ENCODE results near the gene SURF4. TPM values are rescaled to one million over a fixed set of nuclear protein-coding genes. Genes with fewer than 3 reads are reported as not detected.
A peak's percentile ranks its signal among the peaks of the same experiment; 100 is the strongest.

The SURF4 gene
- polyA plus RNA-seq (2011; rRNA removed) (293 and 296 TPM in 2 replicates), polyA minus RNA-seq (2011; rRNA and poly(A)+ RNA removed) (252 and 301 TPM in 2 replicates)

- CTCF ChIA-PET, result interaction anchor here (0.5 to 1.7 kb wide), 3 partner anchors 19 to 475 kb away, joined by 3 to 4 read pairs (median 4); no protein-coding TSS in a partner anchor
- peak; percentile 79 for DNase-seq (ENCODE audit: low read depth, low spot score)
Measured at GRCh38 chr9:133375724-133376654, at the start of gene SURF4, which contains the start of gene STKLD1. TSS of gene SURF4 (minus strand) at chr9:133376060. CDS start at chr9:133375969, 91 bp downstream. TSS of gene STKLD1 (plus strand) at chr9:133376366. CDS start at chr9:133376474, 108 bp downstream.

GRCh38 chr9:133425049-133425632 lies 49.3 kb upstream of the SURF4 start:
- ChIA-PET CTCF (no interaction called here), POLR2A (no interaction called here)
- H3K4me3 ChIP-seq (ENCODE audit: low read depth, low read length), result no peak overlapping the region
- H3K27me3 ChIP-seq (ENCODE audit: control insufficient read depth, insufficient read depth, low read length), result peaks cover 27% of the 10 kb centered on the region
- DNase-seq (ENCODE audit: low read depth, low spot score), result no peak
- H3K9me3 ChIP-seq (ENCODE audit: control insufficient read depth, insufficient read depth, low read length), result no peaks in the 10 kb centered on the region
- no peak overlapping the region for H3K27ac ChIP-seq (ENCODE audit: low read depth, low read length)
- no peak for TF ChIP-seq CTCF (IDR thresholded peaks at IDR 0.05; ENCODE audit: low read depth, low read length)

More at GRCh38 chr9:133375724-133376654, at the start of gene SURF4, which contains the start of gene STKLD1:
- H3K27me3 ChIP-seq (ENCODE audit: control insufficient read depth, insufficient read depth, low read length), result no peaks in the 10 kb centered on the region
- peaks cover 6% of the 10 kb centered on the region for H3K9me3 ChIP-seq (ENCODE audit: control insufficient read depth, insufficient read depth, low read length)
- POLR2A ChIA-PET, result interaction anchor here (0.6 to 1.8 kb wide), 4 partner anchors 26 to 42 kb away, joined by 3 to 9 read pairs (median 6); partner anchors contain the start of genes MED22 and RPL7A
- H3K4me3 ChIP-seq (ENCODE audit: low read depth, low read length), result peak within 1 kb of the TSS; percentile 73
- H3K27ac ChIP-seq (ENCODE audit: low read depth, low read length), result peak within 1 kb of the TSS; percentile 80
- no peak for TF ChIP-seq CTCF (IDR thresholded peaks at IDR 0.05; ENCODE audit: low read depth, low read length)

- ChIA-PET CTCF (no interaction called here), POLR2A (no interaction called here)
- Histone ChIP-seq H3K27me3 (ENCODE audit: control insufficient read depth, insufficient read depth, low read length) (peaks cover 22% of the 10 kb centered on the region), H3K27ac (ENCODE audit: low read depth, low read length) (no peak overlapping the region), H3K4me3 (ENCODE audit: low read depth, low read length) (no peak overlapping the region), H3K9me3 (ENCODE audit: control insufficient read depth, insufficient read depth, low read length) (no peaks in the 10 kb centered on the region)
- TF ChIP-seq CTCF (IDR thresholded peaks at IDR 0.05; ENCODE audit: low read depth, low read length), result no peak
- no peak for DNase-seq (ENCODE audit: low read depth, low spot score)
Measured at GRCh38 chr9:133424187-133424586, 48.3 kb upstream of the SURF4 start.

- Histone ChIP-seq H3K9me3 (ENCODE audit: control insufficient read depth, insufficient read depth, low read length) (peaks cover 1% of the 10 kb centered on the region; the same call in 1 of the 2 replicates), H3K27ac (ENCODE audit: low read depth, low read length) (no peak overlapping the region), H3K4me3 (ENCODE audit: low read depth, low read length) (no peak overlapping the region), H3K27me3 (ENCODE audit: control insufficient read depth, insufficient read depth, low read length) (peaks cover 21% of the 10 kb centered on the region)
- ChIA-PET POLR2A (no interaction called here), CTCF (interaction anchor here (1.1 kb wide), 1 partner anchor 15 kb away, joined by 3 read pairs; no protein-coding TSS in a partner anchor)
- peak; percentile 38 for DNase-seq (ENCODE audit: low read depth, low spot score)
- no peak for TF ChIP-seq CTCF (IDR thresholded peaks at IDR 0.05; ENCODE audit: low read depth, low read length)
Measured at GRCh38 chr9:133423216-133423615, 47.4 kb upstream of the SURF4 start.
